Keratinocyte (primary cell): Measurements from ENCODE around the gene HECTD4. TPM values are rescaled to one million over a fixed set of nuclear protein-coding genes. Genes with fewer than 3 reads are reported as not detected.

ENCODE experiments used
- DNase-seq: peaks from one replicate; pipeline ENCODE4 v3.0.0-alpha.2; 2011; ENCODE audit warnings: low read depth, missing footprints, low spot score
- FAIRE-seq: peaks from 2 replicates; lab custom pipeline; 2011; peaks lifted over from hg19 to GRCh38; lab: Jason Lieb, UNC
- H2AFZ ChIP-seq: 2 replicates; pipeline ENCODE4 v1.6.0; 2012; ENCODE audit warnings: low read length, control low read depth, inconsistent platforms; ENCODE audit not compliant: control insufficient read depth
- H3K27ac ChIP-seq: 2 replicates; pipeline ENCODE4 v1.5.1; 2011; ENCODE audit warnings: low read length; ENCODE audit not compliant: control insufficient read depth, insufficient read depth
- H3K27me3 ChIP-seq: 3 replicates; pipeline ENCODE4 v1.6.0; 2011; ENCODE audit warnings: low read length; ENCODE audit not compliant: control insufficient read depth, insufficient read depth; ENCODE audit errors: extremely low read depth
- H3K36me3 ChIP-seq, 2 experiments: 2 replicates in 1 of 2; 3 replicates in 1 of 2; pipeline ENCODE4 v1.5.1; 2011; ENCODE audit warnings: low read length in 2 of 2, mild to moderate bottlenecking in 1 of 2; ENCODE audit not compliant: control insufficient read depth in 2 of 2, insufficient read depth in 2 of 2; ENCODE audit errors: extremely low read depth in 1 of 2
- H3K4me1 ChIP-seq: 3 replicates; pipeline ENCODE4 v1.5.1; 2011; ENCODE audit warnings: low read length; ENCODE audit not compliant: control insufficient read depth, insufficient read depth; ENCODE audit errors: extremely low read depth
- H3K4me2 ChIP-seq: 3 replicates; pipeline ENCODE4 v1.6.0; 2011; ENCODE audit warnings: low read depth, low read length; ENCODE audit not compliant: control insufficient read depth, insufficient read depth; ENCODE audit errors: extremely low read depth
- H3K4me3 ChIP-seq, 3 experiments: fragments of 200-600 bp in 1 of 3; sonication (generic) in 1 of 3; 2 replicates in 2 of 3; 3 replicates in 1 of 3; pipeline ENCODE4 v1.5.1; 2011 to 2016; ENCODE audit warnings: low read length in 3 of 3, mild to moderate bottlenecking in 3 of 3, control low read depth in 2 of 3, inconsistent platforms in 1 of 3, low read depth in 1 of 3, mixed read lengths in 1 of 3, mixed run types in 1 of 3, moderate library complexity in 1 of 3; ENCODE audit not compliant: control insufficient read depth in 2 of 3, insufficient read depth in 2 of 3; ENCODE audit errors: extremely low read depth in 1 of 3
- H3K79me2 ChIP-seq: 2 replicates; pipeline ENCODE4 v1.6.0; 2012; ENCODE audit warnings: low read length; ENCODE audit not compliant: control insufficient read depth, insufficient read depth
- H3K9ac ChIP-seq: 3 replicates; pipeline ENCODE4 v1.6.0; 2011; ENCODE audit warnings: low read length; ENCODE audit not compliant: control insufficient read depth, insufficient read depth; ENCODE audit errors: extremely low read depth
- H3K9me1 ChIP-seq: 3 replicates; pipeline ENCODE4 v1.6.0; 2011; ENCODE audit warnings: low read length; ENCODE audit not compliant: control insufficient read depth, insufficient read depth; ENCODE audit errors: extremely low read depth
- H3K9me3 ChIP-seq: 2 replicates; pipeline ENCODE4 v1.5.1; 2012; ENCODE audit warnings: low read depth, low read length; ENCODE audit not compliant: control insufficient read depth
- H4K20me1 ChIP-seq: 3 replicates; pipeline ENCODE4 v1.6.0; 2011; ENCODE audit warnings: low read length; ENCODE audit not compliant: control insufficient read depth, insufficient read depth; ENCODE audit errors: extremely low read depth
- EZH2 ChIP-seq: IDR thresholded peaks from one replicate; pipeline ENCODE4 v1.6.1; 2012; ENCODE audit warnings: inconsistent platforms, mild to moderate bottlenecking, low read length, moderate library complexity
- dilution Hi-C: fragments of 300-500 bp; cut with MboI; formaldehyde crosslinking; loops from one replicate; pipeline ENCODE4 v1.7.0; 2020; ENCODE audit warnings: low sequenced_read_pairs; ENCODE audit not compliant: extremely low pct_ligation_motif_present
- polyA plus RNA-seq, 5 experiments: library from polyadenylated mRNA; depleted of rRNA in 3 of 5; stranded (reverse) in 3 of 5; stranded (forward) in 1 of 5; unstranded in 1 of 5; fragments of >200 nt; gene quantifications; 1 replicate in 1 of 5; 2 replicates in 3 of 5; 3 replicates in 1 of 5; pipeline versions ENCODE4 v1.2.1 to v1.2.3, GENCODE V29; 2011 to 2012; ENCODE audit warnings: missing spikeins in 2 of 5, low read depth in 1 of 5, low replicate concordance in 1 of 5
- TF ChIP-seq, protein P1 (sequence below), 3 experiments: IDR thresholded peaks in 1 of 3; conservative IDR thresholded peaks in 1 of 3; optimal IDR thresholded peaks in 1 of 3; 2 replicates in 2 of 3; 3 replicates in 1 of 3; pipeline versions ENCODE3 to v1.5.1; 2011; ENCODE audit warnings: low read length in 3 of 3, mild to moderate bottlenecking in 3 of 3, moderate library complexity in 2 of 3, control low read depth in 1 of 3, inconsistent platforms in 1 of 3; ENCODE audit not compliant: insufficient read depth in 2 of 3; ENCODE audit errors: extremely low read depth in 1 of 3

HECTD4 gene
- polyA plus RNA-seq, 1 donor (not counting 4 experiments of a cell fraction or from before 2014, with no cell fraction given), result 7.5 TPM

DNA sequence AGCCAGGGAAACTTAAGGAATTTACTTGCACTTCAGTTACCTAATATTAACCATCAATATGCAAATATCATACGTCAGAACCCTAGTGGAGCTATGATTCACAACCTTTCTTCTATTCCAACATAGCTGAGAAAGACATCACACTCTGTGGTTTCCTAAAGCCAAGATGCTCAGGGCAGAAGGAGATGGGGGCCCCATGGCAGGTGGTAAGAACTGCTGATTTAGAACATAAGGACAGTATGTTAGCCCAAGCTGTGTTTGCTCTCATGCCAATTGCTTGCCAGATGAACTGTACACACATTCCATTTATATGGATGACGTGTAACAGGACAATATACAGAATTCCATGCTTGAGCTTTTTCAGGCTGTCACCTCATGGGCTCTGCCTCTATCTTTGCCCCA, 34.6 kb downstream of the HECTD4 start:
- dilution Hi-C loops, result no loop called here
- no peaks in the 10 kb centered on the region for H3K9me3 ChIP-seq
- H3K27me3 ChIP-seq, result no peaks in the 10 kb centered on the region
- H3K79me2 ChIP-seq, result peaks cover 9% of the 10 kb centered on the region
- no peak overlapping the region for H2AFZ ChIP-seq
- H3K4me2 ChIP-seq, result no peak overlapping the region
- H3K4me3 ChIP-seq, result no peak overlapping the region
- H3K9ac ChIP-seq, result no peak overlapping the region
- H4K20me1 ChIP-seq, result no peaks in the 10 kb centered on the region
- no peak overlapping the region for H3K27ac ChIP-seq
- no peaks in the 10 kb centered on the region for H3K36me3 ChIP-seq
- TF ChIP-seq, protein P1, sequence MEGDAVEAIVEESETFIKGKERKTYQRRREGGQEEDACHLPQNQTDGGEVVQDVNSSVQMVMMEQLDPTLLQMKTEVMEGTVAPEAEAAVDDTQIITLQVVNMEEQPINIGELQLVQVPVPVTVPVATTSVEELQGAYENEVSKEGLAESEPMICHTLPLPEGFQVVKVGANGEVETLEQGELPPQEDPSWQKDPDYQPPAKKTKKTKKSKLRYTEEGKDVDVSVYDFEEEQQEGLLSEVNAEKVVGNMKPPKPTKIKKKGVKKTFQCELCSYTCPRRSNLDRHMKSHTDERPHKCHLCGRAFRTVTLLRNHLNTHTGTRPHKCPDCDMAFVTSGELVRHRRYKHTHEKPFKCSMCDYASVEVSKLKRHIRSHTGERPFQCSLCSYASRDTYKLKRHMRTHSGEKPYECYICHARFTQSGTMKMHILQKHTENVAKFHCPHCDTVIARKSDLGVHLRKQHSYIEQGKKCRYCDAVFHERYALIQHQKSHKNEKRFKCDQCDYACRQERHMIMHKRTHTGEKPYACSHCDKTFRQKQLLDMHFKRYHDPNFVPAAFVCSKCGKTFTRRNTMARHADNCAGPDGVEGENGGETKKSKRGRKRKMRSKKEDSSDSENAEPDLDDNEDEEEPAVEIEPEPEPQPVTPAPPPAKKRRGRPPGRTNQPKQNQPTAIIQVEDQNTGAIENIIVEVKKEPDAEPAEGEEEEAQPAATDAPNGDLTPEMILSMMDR (optimal IDR thresholded peaks at IDR 0.05 in 1 of 3, IDR thresholded peaks at IDR 0.05 in 1 of 3, conservative IDR thresholded peaks at IDR 0.05 in 1 of 3; ENCODE audit: extremely low read depth in 1 of 3, insufficient read depth in 2 of 3, low read length in 3 of 3), result no peak
- TF ChIP-seq EZH2, result no peak
- FAIRE-seq, result no peak
- H3K4me1 ChIP-seq, result peaks cover 22% of the 10 kb centered on the region
- no peak for DNase-seq
- H3K9me1 ChIP-seq, result no peaks in the 10 kb centered on the region

DNA sequence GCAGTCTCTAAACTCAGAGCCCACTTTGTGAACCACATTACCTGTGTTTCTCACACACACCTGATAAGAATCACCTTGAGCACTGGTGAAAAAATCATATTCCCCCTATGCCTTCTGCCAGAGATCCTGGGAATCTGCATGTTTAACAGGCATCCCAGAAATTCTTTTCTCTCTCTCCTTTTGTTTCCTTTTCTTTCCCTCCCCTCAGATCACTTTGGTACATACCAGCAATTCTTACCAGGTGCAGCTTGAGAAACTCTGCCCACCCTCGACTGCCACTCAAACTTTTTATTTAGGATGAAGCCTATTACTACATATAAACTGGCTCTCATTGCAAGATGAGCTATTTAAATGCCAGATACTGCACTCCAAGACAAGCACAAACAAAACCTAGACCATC, 36.0 kb downstream of the HECTD4 start:
- Histone ChIP-seq H3K4me3 (no peak overlapping the region), H3K9ac (no peak overlapping the region), H4K20me1 (no peaks in the 10 kb centered on the region), H3K27me3 (no peaks in the 10 kb centered on the region), H3K79me2 (peaks cover 9% of the 10 kb centered on the region), H3K4me1 (peaks cover 20% of the 10 kb centered on the region), H3K36me3 (no peaks in the 10 kb centered on the region), H2AFZ (no peak overlapping the region), H3K9me1 (no peaks in the 10 kb centered on the region), H3K9me3 (no peaks in the 10 kb centered on the region), H3K4me2 (no peak overlapping the region), H3K27ac (no peak overlapping the region)
- FAIRE-seq (no peak), DNase-seq (no peak)
- no peak for TF ChIP-seq EZH2
- TF ChIP-seq, protein P1 (optimal IDR thresholded peaks at IDR 0.05 in 1 of 3, IDR thresholded peaks at IDR 0.05 in 1 of 3, conservative IDR thresholded peaks at IDR 0.05 in 1 of 3; ENCODE audit: extremely low read depth in 1 of 3, insufficient read depth in 2 of 3, low read length in 3 of 3), result no peak
- dilution Hi-C loops, result no loop called here
